T1000 (cell line): ENCODE data around the gene CTSL.

ENCODE experiments used
- DNase-seq: peaks from one replicate; lab custom pipeline; 2025; ENCODE audit warnings: mixed read lengths; lab: John Stamatoyannopoulos, UW

CTSL gene

DNA sequence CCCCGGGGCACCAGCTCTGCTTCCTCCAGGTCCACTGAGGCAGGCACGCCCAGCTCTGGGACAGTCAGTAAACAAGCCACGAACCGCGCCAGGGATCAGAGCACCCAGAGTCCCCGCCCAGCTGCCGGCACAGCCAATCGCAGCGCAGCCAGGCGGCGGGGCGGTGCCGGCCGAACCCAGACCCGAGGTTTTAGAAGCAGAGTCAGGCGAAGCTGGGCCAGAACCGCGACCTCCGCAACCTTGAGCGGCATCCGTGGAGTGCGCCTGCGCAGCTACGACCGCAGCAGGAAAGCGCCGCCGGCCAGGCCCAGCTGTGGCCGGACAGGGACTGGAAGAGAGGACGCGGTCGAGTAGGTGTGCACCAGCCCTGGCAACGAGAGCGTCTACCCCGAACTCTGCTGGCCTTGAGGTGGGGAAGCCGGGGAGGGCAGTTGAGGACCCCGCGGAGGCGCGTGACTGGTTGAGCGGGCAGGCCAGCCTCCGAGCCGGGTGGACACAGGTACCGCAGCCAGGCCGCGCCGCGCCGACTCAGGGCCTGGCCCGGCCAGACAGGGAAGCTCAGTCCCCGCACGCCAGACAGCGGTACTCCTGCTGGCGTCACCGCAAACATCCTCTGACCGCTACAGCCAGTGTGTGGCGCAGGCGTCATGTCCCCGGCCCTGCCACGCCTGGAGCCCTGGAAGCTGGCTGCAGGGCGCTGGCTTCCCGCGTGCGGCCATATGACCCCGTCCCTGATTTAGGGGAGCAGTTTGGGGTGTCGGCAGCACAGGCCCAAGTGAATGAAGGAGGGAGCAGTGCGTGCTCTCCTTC, at the start of gene CTSL:
Gene CTSL, plus strand, starts transcription at position 220 of the 810 bp plus-strand sequence. CDS start 1,485 bp downstream, outside the sequence.
- peak; percentile 88 for DNase-seq

DNA sequence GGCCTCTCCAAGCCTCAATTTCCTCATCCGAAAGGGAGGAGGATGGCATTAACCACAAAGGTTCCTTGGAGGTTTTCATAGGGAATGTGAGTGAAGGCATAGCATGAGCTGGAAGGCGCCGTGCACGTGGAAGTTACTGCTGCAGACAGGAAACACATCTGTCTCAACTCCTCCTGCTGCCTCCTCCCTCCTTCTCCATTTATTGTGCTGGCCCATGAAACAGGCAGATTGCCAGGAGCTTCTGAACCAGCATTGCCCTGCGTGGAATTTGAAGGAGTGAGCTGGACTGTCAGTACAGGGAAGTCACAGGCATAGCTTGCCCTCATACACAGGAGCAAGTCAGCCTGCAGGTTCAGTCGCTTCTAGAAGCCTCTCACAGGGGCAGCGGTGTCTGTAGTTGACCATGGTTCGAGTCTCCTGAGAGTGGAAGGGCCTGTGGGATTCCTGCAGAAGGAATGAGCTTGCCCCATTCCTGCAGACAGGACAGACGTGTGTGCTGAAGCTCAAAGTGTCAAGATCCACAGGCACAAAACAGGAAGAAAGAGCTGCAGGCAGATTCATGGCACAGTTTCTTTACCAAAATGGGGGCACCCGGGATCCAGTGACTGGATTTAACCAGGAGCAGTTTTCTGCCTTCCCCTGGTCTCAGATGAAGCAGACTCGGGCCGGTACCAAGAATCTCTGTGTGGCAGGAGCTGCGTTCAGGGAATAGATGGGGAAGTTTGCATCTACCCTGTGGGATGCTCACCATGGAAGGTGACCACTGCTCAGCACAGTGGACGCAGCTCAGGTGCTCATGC, 48.7 kb upstream of the CTSL start:
- no peak for DNase-seq

DNA sequence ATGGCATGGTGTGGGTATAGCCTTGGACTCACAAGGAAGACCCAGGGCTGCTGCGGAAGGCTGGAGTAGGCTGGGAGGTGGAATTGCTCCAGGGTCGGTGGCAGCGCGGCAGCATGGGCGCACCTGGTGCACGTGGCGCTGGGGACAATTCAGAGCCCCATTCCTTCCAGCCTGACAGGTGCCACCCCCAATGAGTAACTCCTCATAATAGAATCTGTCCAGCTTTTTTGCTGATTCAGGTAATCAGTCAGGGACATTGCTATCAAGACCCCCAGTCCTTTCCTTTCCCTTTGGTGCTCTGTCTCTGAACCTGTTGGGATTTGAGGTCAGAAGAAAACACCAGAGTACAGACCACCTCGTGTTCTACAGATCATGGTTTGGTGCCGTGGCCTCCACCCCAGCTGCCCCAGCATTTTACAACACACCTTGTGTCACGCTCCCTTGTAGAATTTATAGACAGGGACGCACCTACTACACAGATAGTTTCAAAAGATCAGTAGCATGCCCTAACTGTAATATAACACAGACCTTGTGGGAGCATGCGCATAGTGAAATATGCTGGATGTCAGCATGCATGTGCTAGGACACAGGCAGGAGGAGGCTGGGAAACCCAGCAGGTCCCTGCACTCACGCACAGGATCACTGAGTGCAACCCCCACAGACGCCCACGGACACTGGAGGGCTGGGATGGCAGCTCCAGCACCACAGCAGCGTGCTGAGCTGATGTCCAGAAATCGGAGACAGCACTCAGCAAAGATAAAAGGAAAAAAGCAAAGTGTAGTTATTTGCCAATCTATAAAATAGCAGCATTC, 47.9 kb upstream of the CTSL start:
- no peak for DNase-seq

DNA sequence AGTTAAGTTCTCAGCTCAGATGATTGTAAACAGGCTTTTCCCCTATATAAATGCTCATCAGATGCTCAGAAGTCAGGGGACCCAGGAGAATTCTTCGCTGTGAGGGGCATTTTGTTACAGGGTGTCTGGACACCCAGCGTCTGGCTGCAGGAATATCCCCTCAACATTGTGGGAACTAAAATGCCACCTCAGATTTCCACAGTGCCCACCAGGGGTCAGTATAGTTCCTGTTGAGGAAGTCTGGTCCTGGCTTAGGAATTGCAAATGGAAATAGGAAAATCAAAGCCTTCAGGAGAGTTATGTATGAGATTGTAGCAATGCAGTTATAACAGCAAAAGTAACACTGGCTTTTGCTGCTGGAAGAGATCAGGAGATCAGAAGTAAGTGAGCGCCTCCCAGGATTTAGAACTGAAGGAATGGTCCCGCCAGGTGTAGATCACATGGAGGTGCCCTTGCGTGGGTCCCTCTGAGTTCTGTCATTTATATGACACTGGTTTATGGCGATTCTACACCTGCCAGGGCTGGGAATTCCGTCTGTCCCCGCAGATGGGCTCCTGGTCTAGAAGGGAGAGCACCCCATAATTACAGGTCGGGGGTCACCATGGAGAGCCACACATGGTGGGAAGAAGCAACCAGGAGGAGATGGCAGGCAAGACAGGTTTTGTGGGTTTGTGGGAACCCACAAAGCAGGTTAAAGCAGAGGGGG, 47.1 kb upstream of the CTSL start:
- peak; percentile 46 for DNase-seq

DNA sequence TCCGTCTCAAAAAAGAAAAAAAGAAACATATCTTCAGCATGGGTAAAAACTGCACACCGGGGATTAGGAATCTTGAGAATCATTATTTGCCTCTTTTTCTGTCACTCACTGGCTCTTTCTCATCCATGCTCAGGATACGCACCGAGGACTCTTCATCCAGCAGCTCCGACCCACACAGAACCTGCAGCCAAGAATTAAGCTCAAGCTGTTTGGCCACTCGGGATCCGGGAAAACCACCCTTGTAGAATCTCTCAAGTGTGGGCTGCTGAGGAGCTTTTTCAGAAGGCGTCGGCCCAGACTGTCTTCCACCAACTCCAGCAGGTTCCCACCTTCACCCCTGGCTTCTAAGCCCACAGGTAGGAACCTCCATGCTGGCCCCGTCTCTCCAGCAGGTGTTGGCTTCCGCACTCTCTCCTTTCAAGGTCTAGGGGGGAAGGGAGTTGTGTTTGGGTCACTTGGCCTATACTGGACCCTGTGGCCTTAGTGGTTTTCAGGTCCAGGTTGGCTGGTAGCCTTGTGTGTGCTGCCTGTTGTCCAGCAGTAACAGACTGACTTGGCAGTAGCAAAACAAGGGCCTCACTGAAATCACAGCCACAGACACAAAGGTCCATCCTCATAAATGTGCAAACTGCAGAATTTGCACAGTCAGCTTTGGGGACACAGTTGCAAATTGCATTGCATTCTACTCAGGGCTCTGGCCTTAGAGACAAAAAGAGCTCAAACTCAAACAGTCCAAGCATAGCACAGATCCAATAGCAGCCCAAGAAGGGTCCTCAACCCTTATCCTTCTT, 44.5 kb upstream of the CTSL start:
- DNase-seq, result no peak

DNA sequence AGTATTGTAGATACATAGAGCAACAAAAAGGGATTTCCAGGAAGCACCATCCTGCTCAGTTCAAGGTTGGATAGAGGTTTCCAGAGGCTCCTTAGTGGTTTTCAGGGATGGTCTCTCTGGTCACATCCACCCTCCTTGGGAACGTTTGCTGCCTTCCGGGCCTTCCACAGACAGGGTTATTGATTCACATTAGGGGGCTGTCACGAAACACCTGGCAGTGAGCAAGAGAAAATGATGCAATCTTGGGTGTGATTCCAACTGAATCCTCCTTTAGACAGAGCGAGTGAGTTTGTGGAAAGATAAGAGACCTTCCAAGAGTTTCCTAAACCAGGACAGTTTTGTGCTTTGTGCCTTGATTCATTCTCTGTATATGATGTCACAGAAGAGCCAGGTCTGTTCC, 43.8 kb upstream of the CTSL start:
- no peak for DNase-seq

DNA sequence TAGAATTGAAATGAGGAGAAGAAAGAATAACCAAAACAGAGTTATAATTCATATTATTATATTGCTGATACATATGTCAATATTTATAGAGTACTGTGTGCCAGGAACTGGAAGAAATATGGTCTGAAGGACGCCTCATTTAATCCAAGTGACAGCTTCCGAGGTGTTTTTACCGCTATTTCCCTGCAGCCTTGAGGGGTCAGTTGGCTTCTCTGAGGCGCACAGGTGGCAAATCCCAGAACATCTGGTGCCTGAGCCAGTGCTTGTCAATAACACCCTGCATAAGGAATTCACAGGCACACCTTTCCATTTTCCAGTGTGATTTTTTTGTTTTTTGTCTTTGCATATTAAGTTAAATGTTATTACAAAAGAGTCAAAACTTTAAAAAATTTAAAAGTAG, 43.3 kb upstream of the CTSL start:
- no peak for DNase-seq

DNA sequence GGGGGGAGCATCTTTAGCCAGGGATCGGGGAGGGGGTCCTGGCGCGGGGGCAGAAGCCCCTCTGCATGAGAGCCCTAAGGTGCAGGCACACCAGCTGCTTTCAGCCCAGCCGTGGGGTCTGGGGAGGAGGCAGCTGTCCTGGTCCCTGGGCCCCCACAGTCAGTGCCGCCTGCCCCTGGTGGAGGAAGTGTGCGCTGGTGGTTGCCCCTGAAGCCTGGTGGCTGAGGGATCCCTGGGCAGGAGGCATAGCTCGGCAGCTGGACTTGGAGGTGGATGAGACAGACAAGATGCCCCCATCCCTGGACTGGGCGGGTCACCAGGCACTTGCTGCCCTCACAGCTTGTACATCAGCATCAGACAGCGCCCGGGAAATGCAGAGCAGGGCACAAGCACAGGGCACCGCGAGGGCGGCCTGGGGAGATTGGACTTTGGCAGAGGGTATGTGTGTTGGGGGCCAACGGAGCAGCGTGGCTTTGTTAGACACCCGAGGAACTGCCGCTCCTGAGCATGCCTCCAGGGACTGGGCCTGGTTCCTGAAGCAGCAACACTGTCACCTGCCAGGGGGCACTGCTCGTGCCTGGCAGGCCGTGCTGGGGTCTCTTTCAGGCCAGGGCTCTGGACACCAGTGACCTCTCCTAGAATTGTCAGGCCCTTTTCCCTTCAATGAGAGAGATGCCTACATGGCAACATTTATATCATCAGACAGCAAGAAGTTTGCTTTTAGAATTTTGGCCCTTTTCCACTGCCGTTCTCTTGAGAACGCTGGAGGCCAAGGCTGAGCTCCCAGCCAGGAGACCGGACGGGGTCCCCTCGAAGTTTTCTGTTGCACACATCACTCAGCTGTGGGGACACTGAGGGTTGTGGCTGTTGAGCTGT, 41.9 kb upstream of the CTSL start:
- DNase-seq, result no peak

DNA sequence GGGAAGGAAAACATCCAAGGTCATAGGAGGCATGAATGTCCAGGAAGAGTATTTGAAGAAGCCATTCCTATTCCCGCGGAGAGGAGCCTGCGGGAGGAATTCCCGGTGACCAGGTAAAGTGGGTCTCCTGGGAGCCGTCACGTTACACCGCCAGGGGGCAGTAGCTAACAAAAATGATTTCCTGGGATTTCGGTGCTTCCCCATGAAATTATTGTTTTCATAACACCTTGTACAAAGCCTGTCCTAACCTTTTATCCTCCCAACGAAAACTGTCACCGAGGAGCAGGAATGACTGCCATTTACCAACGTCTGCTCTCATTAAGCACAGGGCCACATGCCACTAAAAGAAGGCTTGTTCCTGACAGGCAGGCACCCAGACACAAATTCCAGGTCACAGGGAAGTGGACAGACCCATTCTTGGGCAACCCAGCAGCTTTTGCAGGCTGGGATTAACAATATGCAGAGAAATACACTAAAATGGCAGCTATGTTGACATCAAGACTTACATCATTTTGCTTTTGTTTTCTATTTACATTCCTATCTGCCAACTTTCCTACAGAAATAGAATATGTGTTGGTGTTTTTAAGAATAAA, 41.2 kb upstream of the CTSL start:
- no peak for DNase-seq

DNA sequence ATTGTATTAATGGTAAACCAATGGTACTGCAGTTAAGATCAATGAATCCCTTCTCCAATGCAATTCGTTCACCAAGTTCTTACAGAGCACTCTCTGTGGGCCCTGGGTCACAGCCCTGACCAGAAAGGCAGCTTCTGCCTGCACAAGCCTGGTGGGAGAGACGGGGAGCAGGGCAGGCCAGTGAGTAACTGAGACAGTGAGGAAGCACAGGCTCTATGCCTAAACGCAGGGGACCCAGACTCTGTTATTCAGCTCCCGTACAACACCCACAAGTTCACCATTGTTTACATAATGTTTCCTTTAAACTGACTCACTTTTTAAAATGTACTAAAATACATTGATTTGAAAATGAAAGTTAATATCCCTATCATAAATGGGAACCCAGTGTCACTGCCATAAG, 40.5 kb upstream of the CTSL start:
- no peak for DNase-seq

DNA sequence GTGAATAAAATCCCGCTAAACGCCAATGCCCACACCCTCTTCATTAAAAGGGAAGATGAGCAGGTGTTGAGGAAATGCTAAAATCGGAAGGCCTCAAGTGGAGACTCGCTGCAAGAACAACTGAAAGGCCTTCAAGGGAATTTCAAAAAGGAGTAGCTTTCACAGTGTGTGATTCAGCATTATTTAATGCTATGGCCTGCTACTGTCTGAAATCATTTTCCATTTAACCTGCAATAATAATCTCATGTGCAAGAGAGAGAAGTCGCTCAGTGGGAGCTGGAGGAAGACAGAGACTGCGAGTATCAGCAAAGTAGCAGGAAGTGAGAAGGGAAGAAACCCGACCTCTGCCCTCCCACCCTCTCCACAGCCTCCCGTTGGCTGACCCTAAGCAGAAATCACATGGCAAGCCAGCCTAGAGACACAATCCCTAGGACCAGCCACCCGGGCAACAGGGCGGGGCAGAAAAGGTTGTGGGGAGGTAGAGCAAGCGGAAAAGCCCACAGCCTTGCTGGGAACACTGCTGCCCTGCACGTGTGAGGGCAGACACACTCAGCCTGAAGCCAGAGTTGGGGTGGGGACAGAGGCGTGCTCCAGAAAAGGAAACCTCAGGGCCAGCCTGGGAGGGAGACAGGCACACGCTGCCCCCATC, 39.9 kb upstream of the CTSL start:
- DNase-seq, result no peak

DNA sequence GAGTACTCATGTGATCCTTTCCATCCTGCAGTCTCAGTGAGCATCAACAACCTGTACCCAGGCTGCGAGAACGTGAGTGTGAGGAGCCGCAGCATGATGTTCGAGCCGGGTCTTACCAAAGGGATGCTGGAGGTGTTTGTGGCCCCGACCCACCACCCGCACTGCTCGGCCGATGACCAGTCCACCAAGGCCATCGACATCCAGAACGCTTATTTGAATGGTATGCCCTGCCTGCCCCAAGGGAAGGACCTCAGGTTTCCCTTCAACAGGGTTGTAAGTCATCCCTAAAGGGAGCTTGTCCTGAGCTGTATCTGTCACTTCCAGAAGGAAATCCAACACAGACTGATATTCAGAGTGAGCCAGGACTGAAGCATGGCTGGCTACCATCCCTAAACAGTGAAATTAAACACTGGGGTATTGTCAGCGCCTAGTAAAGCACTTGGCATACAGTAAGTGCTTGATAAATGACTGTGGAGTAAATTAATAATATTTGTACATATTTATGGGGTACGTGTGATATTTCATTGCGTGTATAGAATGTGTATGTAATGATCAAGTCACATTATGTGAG, 39.3 kb upstream of the CTSL start:
- no peak for DNase-seq

DNA sequence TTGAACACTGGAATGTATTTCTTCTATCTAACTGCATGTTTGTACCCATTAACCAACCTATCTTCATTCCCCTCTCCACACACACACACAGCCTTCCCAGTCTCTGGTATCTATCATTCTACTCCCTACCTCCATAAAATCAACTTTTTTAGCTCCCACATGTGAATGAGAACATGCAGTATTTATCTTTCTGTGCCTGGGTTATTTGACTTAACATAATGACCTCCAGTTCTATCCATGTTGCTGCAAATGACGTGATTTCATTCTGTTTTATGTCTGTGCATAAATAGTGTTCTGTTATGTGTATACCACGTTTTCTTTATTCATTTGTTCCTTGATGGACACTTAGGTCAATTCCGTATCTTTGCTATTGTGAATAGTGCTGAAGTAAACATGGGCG, 38.7 kb upstream of the CTSL start:
- DNase-seq, result no peak

DNA sequence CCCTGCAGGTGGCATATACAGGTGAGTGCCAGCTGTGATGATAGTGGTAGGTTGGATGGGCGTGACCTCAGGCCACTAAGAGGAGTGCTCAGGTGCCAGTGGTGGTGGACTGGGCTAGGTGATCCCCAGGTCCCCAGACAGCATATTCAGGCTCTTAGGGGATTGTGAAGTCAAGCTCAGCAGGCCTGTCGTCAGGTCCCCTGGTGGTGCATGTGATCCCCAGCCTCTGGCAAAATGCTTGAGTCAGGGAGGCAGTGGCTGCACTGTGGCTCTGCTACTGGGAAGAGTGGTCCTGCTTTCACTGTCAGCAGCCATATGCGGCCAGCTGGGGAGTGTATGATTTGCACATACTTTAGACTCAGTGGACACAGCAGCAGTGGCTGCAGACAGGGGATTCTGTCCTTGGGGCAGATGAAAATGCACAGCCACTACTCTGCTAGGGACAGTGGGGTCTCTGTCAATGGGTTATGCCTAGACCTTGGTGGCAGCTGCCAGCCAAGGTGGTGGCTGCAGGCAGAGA, 31.6 kb upstream of the CTSL start:
- DNase-seq, result no peak

DNA sequence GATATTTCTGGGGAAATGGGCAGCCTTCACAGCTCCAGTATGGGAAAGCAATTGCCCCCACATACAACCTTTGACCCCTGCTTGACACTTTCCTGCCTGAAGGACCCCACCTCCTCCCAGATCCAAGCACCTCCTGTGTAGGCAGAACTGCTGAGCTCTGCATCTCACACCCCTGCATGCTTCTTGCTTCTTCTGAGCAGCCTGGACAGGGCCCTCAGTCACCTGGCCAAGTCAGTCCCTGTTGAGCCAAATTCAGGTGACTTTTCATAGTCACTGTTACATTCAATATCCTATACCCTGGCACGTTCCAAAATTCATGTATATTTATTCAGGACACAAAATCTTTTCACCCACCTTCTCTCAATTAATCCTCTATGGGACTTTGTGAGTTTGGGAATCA, 30.4 kb upstream of the CTSL start:
- no peak for DNase-seq

DNA sequence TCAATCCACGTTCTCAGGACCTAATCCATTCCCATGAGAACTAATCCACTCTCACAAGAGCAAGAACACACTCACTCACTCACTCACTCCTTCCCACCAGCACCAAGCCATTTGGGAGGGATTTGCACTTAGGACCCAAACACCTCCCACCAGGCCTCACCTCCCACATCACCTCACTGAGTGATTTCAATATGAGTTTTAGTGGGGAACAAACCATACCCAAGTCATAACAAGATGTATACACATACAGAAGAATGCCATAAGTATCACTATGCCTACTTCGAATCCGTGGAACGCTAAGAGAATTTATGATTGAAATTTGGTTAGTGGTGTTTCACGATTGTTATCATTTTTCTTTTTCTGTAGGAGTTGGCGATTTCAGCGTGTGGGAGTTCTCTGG, 29.3 kb upstream of the CTSL start:
- DNase-seq, result no peak

DNA sequence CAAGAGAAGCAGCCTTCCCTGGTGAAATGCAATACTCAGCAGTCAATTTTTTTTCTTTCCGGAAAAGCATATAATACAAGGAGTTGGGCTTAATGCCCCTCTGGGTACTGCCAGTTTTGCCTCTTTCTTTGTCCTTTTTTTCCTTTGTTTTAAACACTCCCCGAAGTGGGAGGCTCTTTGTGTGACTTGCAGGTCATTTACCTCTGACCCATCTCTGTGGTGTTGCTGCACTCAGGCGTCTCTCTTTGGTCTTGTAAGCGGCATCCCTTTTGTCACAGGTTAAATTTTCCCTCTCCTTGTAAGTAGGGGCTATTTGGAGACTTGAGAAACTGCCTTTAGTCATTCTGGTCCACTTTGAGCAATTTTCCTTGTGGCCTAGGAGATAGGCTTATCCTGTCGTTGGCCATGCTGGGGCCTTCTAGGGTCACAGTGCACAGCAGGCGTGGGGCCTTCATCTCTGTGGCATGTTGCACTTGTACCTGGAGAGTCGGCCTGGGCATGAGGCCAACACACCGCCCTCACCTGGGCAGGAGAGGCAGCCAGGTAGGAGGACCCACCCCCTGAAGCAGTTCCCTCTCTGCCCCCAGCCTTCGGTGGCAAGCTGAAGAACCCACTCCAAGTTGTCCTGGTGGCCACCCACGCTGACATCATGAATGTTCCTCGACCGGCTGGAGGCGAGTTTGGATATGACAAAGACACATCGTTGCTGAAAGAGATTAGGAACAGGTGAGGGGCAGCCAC, 27.7 kb upstream of the CTSL start:
- DNase-seq, result no peak

DNA sequence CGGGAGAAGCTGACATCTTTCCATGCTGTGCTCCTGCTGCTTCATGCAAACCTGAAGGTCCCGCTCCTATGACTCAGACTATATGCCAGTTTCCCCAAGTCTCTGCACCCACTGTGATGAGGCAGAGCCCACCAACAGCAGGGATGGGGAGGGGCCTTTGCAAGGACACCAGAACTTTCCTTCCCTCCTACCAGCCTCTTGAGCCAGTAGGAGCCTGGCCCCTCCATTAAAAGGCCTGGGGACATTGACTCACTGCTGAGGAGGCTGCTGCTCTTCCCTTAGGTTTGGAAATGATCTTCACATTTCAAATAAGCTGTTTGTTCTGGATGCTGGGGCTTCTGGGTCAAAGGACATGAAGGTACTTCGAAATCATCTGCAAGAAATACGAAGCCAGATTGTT, 26.1 kb upstream of the CTSL start:
- no peak for DNase-seq
